Measurements from ENCODE around the gene IFNAR2.
"Not testable (repeated sequence)": the region's sequence is repeated elsewhere in the genome, so short reads cannot be mapped to it uniquely, and the experiment has no call there.

Gene IFNAR2

DNA sequence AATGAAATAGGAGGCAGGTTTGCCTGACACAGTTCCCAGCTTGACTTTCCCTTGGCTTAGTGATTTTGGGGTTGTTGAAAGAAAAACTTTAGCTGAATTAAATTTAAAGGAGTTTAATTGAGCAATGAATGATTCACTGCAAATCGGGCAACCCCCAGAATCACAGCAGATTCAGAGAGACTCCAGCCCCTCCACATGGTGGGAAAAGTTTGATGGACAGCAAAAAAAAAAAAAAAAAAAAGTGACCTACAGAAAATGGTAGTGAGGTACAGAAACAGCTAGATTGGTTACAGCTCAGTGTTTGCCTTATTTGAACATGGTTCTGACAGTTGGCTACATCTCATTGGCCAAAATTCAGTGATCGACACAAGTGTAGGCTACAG is 12.6 kb upstream of the IFNAR2 start:
- no peak for DNase-seq

DNA sequence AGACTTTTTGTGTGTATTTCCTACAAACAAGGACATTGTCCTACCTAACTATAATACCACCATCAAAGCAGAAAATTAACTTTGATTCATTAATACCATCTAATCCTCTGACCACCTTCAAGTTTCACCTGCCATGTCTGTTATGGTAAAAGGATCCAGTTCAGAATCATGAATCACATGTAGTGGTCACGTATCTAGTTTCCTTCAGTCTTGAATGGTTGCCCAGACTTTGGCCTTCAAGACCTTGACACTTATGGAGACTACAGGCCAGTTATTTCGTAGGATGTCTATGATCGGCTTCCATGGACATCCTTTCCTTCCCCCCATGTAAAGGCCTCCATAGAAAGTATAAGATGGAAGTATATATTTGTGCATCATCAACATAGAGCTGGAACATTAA is 10.4 kb upstream of the IFNAR2 start:
- no peak for DNase-seq

DNA sequence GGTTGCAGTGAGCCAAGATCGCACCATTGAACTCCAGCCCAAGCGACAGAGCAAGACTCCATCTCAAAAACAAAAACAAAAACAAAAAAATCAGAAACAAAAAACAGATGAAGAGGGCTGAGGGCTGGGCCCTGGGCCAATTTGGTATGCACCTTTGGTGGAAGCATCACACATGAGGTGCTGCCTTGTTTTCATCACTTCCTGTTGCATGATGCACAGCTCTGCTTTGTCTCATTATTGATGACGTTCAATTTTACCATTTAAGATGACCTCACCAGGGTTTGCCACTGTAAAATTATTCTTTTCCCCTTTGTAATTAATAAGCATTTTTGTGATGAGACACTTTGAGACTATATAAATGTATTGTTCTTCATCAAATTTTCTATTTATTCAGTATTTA is 9.8 kb upstream of the IFNAR2 start:
- no peak for DNase-seq

DNA sequence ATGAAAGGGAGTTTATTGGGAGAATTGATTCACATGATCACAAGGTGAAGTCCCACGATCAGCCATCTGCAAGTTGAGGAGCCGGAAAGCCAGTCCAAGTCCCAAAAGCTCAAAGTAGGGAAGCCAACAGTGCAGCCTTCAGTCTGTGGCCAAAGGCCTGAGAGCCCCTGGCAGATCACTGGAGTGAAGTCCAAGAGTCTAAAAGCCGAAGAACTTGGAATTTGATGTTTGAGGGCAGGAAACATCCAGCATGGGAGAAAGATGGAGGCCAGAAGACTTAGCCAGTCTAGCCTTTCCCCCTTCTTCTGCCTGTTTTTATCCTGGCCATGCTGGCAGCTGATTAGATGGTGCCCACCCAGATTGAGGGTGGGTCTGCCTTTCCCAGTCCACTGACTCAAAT is 4.4 kb upstream of the IFNAR2 start:
- not testable (repeated sequence) for DNase-seq

DNA sequence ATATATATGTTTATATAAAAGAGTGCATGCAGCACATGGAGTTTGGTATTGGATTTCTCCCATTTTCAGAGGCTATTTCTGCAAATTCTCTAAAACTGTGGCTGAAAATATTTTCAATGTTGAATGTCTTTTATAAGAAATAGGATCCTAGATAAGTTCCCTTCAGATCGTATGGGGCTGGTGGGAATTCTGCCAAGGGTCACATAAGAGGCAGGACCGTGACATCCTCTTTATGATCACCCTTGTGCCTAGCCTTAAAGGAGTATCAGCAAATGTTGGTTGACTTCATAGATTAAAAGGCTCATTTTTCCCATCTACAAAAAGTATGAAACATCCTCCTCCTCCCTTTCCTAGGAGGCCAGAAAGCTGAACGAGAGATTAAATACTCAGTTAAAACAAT is 1.3 kb upstream of the IFNAR2 start:
- DNase-seq, result no peak

DNA sequence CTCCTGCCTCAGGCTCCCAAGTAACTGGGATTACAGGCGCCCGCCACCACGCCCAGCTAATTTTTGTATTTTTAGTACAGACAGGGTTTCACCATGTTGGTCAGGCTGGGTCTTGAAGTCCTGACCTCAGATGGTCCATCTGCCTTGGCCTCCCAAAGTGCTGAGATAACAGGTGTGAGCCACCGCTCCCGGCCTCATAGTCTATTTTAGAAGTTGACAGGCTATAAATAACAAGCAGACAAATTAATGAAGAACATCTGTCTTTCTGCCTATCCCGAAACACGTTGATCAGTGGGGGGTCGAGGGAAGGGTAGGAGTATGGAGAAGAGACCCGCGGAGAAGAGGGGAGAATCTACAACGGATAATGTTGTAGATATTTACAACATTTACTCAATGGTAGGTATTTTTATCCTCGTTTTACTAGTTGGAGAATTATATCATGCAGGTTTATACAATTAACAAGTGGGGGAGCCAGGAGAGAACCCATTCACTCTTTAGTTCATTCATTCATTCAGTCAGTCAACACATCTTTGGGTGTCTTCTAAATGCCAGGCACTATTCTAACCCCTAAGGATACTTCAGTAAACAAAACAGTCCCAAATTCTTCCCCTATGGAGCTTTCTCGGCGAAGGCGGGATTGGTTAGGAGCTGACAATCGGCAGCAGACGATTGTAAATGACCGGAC is 497 bp upstream of the IFNAR2 start:
- DNase-seq, result no peak

DNA sequence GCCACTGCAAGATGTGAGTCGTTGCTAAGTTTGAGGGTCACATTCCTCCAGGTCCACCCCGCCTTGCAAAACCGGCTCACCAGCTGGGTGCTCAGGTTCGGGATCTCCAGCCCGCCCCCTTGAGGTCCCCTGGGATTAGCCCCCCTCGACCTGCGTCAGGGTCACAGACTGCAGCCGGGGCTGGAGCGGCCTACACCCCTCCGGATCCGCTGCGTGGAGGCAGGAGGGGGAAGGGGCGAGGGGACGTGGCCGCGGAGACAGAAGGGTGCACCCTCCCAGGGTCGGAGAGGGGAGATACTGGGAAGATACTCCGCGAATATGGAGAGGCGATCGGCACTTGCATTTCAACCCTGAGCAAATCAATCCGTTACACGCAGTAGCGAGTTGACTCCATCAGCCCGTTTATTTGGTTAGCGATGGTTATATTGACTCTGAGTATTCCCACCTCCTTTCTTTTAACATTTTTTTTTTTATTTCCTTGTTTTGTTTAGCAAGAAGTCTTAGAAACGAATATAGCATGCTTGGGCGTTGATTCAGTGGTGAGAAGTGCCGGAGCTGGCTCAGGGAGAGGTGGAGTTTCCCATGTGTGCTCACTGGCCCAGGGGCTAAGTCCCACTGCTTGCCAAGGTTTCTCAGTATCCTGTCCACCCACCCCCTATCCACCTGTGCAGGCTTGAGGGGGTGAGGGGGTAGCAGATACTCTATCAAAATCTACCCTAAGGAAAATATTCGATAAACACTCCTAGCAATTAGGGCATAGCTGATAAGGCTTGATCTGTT is 997 bp downstream of the IFNAR2 start:
- peak in 1 of 2 experiments; percentile 46 for DNase-seq

DNA sequence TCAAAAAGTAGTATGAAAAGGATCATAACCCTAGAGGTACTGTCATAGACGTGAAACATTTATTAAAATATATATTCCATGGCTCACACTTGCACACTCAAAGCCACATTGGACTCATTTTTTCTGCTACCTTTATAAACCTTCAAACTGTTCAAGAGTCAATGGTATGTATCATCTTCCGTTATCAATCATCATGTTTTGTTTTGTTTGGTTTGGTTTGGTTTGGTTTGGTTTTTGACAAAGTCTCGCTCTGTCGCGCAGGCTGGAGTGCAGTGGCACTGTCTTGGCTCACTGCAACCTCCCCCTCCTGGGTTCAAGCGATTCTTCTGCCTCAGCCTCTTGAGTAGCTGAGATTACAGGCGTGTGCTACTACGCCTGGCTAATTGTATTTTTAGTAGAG is 1.8 kb downstream of the IFNAR2 start:
- DNase-seq, result no peak

DNA sequence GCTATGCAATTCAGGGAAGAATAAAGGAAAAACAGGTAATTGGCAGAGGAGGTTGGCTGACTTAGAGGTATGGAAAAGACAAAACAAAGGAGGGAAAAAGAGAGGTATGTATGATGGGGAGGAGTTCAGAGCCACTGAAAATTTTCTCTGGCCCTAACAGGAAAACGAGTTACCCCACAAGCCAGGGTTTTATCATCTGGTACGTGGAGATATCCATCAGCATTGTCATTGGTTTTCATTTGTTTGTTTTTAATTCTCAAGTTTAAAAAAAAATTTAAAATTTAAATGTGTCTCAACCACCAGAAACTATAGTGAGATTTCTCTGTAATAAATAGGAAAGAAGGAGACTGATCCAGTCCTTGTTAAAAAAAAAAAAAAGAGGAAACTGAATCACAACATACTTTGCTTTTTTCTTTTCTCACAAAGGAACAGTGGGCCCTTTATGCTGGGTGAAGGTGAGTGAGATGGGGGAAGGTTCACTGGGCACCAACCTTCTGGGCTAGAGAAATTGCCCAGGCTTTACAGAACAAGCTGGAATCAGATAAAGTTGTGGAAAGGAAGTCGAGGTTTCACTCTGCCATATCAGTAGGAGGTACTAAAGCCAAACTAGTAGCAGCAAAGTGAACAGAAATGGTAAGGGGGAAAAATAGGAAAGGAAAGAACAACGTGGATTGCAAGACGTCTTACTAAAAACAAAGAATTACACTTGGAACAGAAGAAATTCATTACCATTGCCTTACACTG is 2.7 kb downstream of the IFNAR2 start:
- DNase-seq, result no peak

DNA sequence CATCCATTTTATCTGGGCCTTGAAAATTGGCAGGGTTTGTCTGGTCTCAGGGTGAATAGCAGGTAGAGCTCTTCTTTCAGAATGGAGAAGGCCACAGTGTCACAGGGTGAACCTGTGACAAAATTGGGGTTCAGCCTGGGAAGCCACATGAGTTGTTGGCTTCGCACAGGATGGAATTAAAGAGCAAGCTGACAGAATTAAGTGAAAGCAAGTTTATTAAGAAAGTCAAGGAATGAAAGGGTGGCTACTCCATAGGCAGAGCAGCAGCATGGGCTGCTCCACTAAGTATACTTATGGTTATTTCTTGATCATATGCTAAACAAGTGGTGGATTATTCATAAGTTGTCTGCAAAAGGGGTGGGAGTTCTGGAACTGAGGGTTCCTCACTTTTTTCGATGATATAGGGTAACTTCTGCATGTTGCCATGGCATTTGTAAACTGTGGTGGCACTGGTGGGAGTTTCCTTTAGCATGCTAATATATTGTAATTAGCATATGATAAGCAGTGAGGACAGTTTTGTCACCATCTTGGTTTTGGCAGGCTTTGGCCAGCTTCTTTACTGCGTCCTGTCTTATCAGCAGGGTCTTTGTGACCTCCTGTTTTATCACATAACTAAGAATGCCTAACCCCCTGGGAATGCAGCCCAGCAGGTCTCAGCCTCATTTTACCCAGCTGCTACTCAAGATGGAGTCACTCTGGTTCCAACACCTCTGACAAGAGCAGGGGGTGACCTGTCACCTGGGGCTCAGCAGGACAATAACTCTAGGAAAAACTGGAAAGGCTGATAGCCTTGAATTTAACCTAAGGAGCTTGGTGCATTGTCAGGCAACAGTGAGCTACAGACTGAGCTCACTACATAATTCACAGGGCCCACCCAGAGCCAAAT is 5.1 kb downstream of the IFNAR2 start:
- no peak for DNase-seq

DNA sequence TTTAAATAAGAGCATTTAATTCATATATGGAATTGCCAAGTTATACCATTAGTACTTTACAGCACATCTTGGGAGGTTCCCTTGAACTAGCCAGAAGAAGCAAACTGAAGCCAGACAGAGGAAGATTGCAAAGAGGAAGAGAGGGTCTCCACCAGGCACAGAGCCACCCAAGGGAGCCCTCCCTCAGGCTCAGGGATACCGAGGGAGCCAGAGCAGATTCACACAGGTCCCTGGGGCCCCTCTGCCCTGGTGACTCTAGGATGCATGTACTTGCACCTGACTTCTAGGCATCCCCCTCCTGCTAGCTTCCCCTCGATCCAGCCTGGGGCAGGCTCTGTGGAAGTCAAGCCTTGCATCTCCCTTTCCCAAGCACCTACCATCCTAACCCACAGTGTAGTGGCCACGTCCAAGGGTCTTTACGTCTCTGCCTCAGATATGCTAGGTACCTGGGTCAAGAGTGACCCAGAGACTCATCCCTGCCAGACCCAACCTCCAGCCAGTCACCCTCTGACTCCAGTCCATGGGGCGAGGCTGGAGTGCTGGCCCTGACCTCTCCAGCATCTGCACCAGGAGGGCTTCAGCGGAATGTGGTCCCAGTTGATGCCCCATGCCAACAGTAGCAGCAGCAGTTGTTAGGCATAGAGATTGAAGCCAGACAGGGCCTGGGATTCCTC is 6.4 kb downstream of the IFNAR2 start:
- no peak for DNase-seq

DNA sequence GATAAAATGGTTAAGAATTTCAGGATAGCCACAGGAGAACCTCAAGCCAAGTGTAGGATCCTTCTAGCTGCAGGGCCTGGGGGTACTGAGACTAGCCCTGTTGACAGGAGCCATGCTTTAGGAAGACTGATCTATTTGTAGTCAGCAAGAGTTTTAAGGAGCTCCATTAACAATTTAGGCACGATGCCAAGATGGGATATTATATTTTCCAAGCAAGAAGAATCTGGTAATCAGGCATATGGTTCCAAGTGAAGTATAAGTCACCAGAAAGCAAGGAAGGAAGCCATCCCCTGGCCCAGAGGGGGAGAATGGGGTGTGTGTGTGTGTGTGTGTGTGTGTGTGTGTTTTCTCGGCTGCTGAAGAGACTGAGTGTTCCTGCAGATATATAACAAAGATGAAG is 7.0 kb downstream of the IFNAR2 start:
- DNase-seq, result peak in 1 of 2 experiments; percentile 21

DNA sequence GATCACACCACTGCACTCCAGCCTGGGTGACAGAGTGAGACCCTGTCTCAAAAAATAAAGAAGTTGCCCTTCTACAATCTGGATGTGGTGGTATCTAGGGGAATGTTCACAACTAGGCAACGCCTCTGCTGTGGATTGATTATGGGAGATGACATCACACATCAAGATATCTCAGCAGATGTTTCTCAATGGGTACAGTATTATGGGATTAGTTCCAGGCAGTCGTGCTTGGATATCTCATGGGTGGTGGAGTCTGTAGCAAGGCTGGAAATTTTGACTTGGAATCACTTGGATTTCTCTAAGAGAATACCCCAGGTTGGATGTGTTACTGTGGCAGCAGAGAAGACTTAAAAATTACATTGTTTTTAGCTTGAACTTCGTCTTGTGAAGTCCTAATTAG is 7.7 kb downstream of the IFNAR2 start:
- DNase-seq, result no peak

DNA sequence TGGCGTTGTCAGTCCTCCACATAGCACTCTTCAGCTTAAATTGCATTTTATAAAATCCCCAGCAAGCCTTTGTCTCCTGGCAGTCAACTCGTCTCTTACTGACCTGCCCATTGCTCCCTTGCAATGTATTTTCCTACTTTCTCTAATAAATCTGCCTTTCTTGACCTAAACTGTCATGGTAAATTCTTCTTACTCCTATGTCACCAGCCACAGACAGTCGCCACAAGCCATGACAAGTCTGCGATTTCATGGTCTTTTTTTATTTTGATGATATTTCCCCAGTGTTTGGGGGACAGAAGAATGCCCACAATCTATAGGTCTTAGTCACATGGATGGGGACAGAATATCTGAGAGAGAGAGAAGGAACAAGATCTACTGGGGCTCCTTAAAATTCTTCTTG is 8.4 kb downstream of the IFNAR2 start:
- DNase-seq, result no peak

DNA sequence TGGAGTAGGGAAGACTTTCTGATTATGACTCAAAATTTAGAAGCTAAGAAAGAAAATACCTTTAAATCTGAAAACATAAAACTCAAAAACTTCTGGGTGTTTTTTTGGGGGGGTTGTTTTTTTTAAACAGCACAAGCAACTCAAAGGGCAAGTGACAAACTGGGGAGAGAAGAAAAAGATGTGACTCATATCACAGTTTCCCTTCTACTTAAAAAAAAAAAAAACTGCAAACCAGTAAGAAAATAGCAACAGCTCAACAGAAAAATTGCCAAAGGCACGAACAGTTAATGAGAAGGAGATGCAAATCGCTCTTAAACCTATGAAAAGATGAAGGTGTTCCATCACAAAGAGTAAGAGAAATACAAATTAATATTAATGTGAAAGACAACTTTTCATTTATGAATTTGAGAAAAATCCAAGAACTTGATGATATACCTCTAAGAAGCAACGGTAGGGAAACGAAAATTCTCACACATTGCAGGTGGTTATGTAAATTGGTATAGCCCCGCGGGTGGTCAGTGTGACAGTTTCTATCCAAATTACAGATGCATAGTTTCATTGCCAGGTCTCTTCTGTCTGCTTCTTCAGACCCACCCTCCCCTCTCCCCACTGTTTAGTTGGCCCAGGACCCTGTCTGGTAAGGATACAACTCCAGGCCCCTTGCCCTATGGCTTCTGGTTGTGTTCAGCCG is 9.0 kb downstream of the IFNAR2 start:
- no peak for DNase-seq

DNA sequence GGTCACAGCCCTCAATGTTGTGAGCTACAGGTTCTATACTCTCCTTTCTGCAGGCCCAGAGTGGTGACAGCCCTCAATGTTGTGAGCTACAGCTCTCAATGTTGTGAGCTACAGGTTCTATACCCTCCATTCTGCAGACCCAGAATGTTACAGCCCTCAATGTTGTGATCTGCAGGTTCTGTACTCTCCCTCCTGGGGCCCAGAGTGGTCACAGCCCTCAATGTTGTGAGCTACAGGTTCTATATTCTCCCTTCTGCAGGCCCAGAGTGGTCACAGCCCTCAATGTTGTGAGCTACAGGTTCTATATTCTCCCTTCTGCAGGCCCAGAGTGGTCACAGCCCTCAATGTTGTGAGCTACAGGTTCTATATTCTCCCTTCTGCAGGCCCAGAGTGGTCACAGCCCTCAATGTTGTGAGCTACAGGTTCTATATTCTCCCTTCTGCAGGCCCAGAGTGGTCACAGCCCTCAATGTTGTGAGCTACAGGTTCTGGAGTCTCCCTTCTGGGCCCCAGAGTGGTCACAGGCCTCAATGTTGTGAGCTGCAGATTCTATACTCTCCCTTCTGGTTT is 9.9 kb downstream of the IFNAR2 start:
- not testable (repeated sequence) for DNase-seq

DNA sequence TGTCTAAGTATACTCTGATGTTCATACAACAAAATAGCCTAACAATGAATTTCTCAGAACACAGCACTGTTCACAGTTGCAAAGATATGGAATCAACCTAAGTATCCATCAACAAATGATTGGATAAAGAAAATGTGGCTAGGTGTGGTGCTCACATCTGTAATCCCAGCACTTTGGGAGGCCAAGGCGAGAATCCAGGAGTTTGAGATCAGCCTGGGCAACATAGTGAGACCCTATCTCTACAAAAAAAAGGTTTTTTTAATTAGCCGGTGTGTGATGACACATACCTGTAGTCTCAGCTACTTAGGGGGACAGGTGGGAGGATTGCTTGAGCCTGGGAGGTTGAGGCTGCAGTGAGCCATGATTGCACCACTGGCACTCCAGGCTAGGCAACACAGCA is 10.7 kb downstream of the IFNAR2 start:
- DNase-seq, result no peak

DNA sequence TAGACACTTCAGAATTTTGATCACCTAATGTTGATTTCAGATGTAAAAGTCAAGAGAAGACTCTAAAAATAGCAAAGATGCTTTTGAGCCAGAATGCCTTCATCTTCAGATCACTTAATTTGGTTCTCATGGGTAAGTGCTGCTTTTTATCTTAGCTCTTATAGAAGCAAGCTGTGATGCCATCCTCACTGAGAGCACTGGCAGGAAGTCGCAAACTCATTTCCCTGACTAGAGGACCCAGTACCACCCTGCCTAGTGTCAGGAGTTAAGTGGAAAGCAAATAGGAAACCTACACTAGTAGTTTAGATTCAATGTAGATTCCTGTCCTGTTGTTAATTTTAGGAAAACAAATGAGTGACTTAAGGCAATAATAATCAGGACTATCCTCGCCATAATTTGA is 12.1 kb downstream of the IFNAR2 start:
- no peak for DNase-seq

DNA sequence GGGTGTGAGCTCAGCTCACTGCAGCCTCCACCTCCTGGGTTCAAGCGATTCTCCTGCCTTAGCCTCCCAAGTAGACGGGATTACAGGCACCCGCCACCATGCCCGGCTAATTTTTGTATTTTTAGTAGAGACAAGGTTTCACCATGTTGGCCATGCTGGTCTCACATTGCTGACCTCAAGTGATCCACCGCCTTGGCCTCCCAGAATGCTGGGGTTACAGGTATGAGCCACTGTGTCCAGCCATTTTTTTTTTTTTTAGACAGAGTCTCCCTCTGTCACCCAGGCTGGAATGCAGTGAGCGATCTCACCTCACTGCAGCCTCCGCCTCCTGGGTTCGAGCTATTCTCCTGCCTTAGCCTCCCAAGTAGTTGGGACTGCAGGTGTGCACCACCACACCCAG is 13.1 kb downstream of the IFNAR2 start:
- DNase-seq, result not testable (repeated sequence)

DNA sequence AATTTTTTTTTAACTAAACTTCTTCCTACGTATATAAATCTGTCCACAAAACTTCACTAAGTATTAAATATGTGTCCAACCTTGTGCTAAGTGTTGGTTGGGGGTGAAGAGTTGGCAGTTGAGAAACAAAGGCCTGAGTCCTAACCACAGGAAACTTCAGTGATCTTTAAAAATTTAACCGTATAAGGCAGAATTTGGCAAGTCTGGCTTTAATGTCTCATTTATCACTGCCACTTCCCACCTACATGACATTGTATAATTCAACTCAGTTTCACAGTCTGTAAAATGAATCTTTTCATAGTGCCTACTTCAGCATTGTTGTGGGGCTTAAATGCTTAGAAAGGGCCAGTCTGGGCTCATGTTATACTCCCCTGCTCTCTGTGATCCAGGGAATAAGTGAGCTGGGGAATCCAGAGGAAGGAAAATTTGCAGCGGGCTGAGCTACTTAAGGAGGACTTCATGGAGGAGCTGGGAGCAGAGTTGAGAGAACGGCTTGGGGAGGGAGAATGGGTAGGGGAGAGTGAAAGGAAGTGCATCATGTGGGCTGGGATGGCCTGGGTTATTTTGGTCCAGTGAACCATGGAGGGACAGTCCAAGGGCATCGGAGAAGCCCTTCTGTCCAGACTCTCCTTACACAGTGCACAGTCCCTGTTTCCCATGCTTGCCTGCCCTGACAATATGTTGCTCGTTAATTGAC is 14.5 kb downstream of the IFNAR2 start:
- DNase-seq, result no peak

DNA sequence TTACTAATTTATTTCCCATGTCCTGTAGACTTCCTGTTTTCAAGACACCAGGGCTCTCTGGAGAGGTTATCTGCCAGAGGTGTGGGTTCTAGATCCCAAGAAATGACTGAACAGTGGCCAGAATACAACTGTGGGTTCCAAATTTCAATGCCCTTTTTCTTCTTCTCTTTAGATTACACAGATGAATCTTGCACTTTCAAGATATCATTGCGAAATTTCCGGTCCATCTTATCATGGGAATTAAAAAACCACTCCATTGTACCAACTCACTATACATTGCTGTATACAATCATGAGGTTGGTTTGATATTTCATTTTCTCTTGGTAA is 15.0 kb downstream of the IFNAR2 start:
- no peak for DNase-seq

All from NCI-H446 (cell line).